Measurements from ENCODE around the gene SIGLEC12.

DNA sequence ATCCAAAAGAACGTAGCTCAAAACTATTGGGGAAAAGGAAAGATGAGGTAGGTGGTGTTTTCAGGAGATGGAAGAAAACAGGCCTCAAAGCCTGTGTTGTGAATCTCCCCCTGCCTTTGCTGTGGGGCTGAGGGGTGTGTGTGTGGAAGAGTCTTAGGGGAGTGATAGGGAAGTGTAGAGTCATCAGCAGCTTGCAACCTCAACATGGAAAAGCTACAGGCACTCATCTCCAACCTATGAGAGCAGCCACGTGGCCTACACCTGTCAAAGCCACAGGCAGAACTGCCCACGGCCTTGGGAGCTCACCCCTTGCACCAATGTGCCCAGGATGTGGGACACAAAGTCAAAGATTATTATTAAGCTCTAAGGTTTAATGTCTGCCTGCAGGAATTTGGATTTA, 4.3 kb upstream of the SIGLEC12 start:
- TF ChIP-seq, protein P1, sequence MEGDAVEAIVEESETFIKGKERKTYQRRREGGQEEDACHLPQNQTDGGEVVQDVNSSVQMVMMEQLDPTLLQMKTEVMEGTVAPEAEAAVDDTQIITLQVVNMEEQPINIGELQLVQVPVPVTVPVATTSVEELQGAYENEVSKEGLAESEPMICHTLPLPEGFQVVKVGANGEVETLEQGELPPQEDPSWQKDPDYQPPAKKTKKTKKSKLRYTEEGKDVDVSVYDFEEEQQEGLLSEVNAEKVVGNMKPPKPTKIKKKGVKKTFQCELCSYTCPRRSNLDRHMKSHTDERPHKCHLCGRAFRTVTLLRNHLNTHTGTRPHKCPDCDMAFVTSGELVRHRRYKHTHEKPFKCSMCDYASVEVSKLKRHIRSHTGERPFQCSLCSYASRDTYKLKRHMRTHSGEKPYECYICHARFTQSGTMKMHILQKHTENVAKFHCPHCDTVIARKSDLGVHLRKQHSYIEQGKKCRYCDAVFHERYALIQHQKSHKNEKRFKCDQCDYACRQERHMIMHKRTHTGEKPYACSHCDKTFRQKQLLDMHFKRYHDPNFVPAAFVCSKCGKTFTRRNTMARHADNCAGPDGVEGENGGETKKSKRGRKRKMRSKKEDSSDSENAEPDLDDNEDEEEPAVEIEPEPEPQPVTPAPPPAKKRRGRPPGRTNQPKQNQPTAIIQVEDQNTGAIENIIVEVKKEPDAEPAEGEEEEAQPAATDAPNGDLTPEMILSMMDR (IDR thresholded peaks at IDR 0.05), result no peak
- no peak for TF ChIP-seq POLR2A (IDR thresholded peaks at IDR 0.05)

Data from thyroid gland (tissue), 4 donors.